ENCODE results near the gene SLC2A1.

The SLC2A1 gene

GRCh38 chr1:42935313-42935895, 23.3 kb downstream of the SLC2A1 start:
- TF ChIP-seq FOXM1 (IDR thresholded peaks at IDR 0.05; ENCODE audit: borderline replicate concordance) (no peak), L3MBTL2 (conservative IDR thresholded peaks at IDR 0.05) (no peak), NFRKB (IDR thresholded peaks at IDR 0.05) (no peak), ZNF384 (IDR thresholded peaks at IDR 0.05) (no peak), HDGF (IDR thresholded peaks at IDR 0.05; ENCODE audit: borderline replicate concordance) (no peak)
- no peak for DNase-seq (ENCODE audit: extremely low spot score)
- CTCF ChIA-PET, result interaction anchor here (1.1 kb wide), 1 partner anchor 10 kb away, joined by 4 read pairs; no protein-coding TSS in a partner anchor
- POLR2A ChIA-PET, result interaction anchor here (1.5 kb wide), 1 partner anchor 11 kb away, joined by 8 read pairs; no protein-coding TSS in a partner anchor

- no peak for DNase-seq (ENCODE audit: extremely low spot score)
- CTCF ChIA-PET, result interaction anchor here (1.1 kb wide), 1 partner anchor 139 kb away, joined by 4 read pairs; no protein-coding TSS in a partner anchor
- no peak for TF ChIP-seq ARNT (IDR thresholded peaks at IDR 0.05)
- no peak for TF ChIP-seq BHLHE40 (IDR thresholded peaks at IDR 0.05; ENCODE audit: borderline replicate concordance)
- TF ChIP-seq PKNOX1 (IDR thresholded peaks at IDR 0.05), result no peak
- TF ChIP-seq HDGF (IDR thresholded peaks at IDR 0.05; ENCODE audit: borderline replicate concordance), result no peak
- TF ChIP-seq NFRKB (IDR thresholded peaks at IDR 0.05), result no peak
- no peak for TF ChIP-seq FOXK2 (IDR thresholded peaks at IDR 0.05)
- no peak for TF ChIP-seq SUZ12 (IDR thresholded peaks at IDR 0.05)
- no peak for TF ChIP-seq L3MBTL2 (conservative IDR thresholded peaks at IDR 0.05)
- no peak for TF ChIP-seq TARDBP (IDR thresholded peaks at IDR 0.05)
- TF ChIP-seq ELF4 (IDR thresholded peaks at IDR 0.05), result no peak
- POLR2A ChIA-PET, result no interaction called here
Observed at GRCh38 chr1:42934541-42935312, 23.9 kb downstream of the SLC2A1 start.

- CTCF ChIA-PET, result interaction anchor here (1.1 kb wide), 1 partner anchor 140 kb away, joined by 4 read pairs; no protein-coding TSS in a partner anchor
- POLR2A ChIA-PET, result no interaction called here
- TF ChIP-seq LEF1 (IDR thresholded peaks at IDR 0.05; ENCODE audit: borderline replicate concordance) (no peak), FOXA1 (IDR thresholded peaks at IDR 0.05) (no peak)
- DNase-seq (ENCODE audit: extremely low spot score), result no peak
Observed at GRCh38 chr1:42933610-42934491, 24.8 kb downstream of the SLC2A1 start.

GRCh38 chr1:42933060-42933586, 25.5 kb downstream of the SLC2A1 start:
- ChIA-PET POLR2A (no interaction called here), CTCF (interaction anchor here (0.6 kb wide), 1 partner anchor 121 kb away, joined by 3 read pairs; no protein-coding TSS in a partner anchor)
- no peak for DNase-seq (ENCODE audit: extremely low spot score)

GRCh38 chr1:42932442-42932941, 26.2 kb downstream of the SLC2A1 start:
- DNase-seq (ENCODE audit: extremely low spot score), result no peak
- TF ChIP-seq FOXK2 (IDR thresholded peaks at IDR 0.05) (no peak), LEF1 (IDR thresholded peaks at IDR 0.05; ENCODE audit: borderline replicate concordance) (no peak), CTBP1 (IDR thresholded peaks at IDR 0.05; ENCODE audit: borderline replicate concordance) (no peak), PKNOX1 (IDR thresholded peaks at IDR 0.05) (no peak), FOXM1 (IDR thresholded peaks at IDR 0.05; ENCODE audit: borderline replicate concordance) (no peak), ELF4 (IDR thresholded peaks at IDR 0.05) (no peak), SUZ12 (IDR thresholded peaks at IDR 0.05) (no peak), ZNF384 (IDR thresholded peaks at IDR 0.05) (no peak), FOXA1 (IDR thresholded peaks at IDR 0.05) (no peak)
- POLR2A ChIA-PET, result no interaction called here
- CTCF ChIA-PET, result interaction anchor here (0.6 to 1.4 kb wide), 2 partner anchors 121 to 141 kb away, joined by 3 to 8 read pairs; no protein-coding TSS in a partner anchor

More at GRCh38 chr1:42933060-42933586, 25.5 kb downstream of the SLC2A1 start:
- TF ChIP-seq NFRKB (IDR thresholded peaks at IDR 0.05) (no peak), CTBP1 (IDR thresholded peaks at IDR 0.05; ENCODE audit: borderline replicate concordance) (no peak), FOXK2 (IDR thresholded peaks at IDR 0.05) (no peak)

- ChIA-PET POLR2A (no interaction called here), CTCF (interaction anchor here (0.6 to 1.4 kb wide), 2 partner anchors 141 to 311 kb away, joined by 4 to 8 read pairs; no protein-coding TSS in a partner anchor)
- DNase-seq (ENCODE audit: extremely low spot score), result no peak
- TF ChIP-seq HDGF (IDR thresholded peaks at IDR 0.05; ENCODE audit: borderline replicate concordance) (no peak), L3MBTL2 (conservative IDR thresholded peaks at IDR 0.05) (no peak), ARNT (IDR thresholded peaks at IDR 0.05) (no peak), SUZ12 (IDR thresholded peaks at IDR 0.05) (no peak), FOXM1 (IDR thresholded peaks at IDR 0.05; ENCODE audit: borderline replicate concordance) (no peak), NFRKB (IDR thresholded peaks at IDR 0.05) (no peak), FOXK2 (IDR thresholded peaks at IDR 0.05) (no peak), TARDBP (IDR thresholded peaks at IDR 0.05) (no peak), SP1 (IDR thresholded peaks at IDR 0.05) (no peak), CTBP1 (IDR thresholded peaks at IDR 0.05; ENCODE audit: borderline replicate concordance) (no peak), PKNOX1 (IDR thresholded peaks at IDR 0.05) (no peak), BHLHE40 (IDR thresholded peaks at IDR 0.05; ENCODE audit: borderline replicate concordance) (no peak), LEF1 (IDR thresholded peaks at IDR 0.05; ENCODE audit: borderline replicate concordance) (no peak), FOXA1 (IDR thresholded peaks at IDR 0.05) (no peak), ELF4 (IDR thresholded peaks at IDR 0.05) (no peak), ZNF384 (IDR thresholded peaks at IDR 0.05) (no peak)
Observed at GRCh38 chr1:42931911-42932422, 26.7 kb downstream of the SLC2A1 start.
